Glomerular endothelial cell (primary cell): Measurements from ENCODE around the gene DNAJC17. TPM values are rescaled to one million over a fixed set of nuclear protein-coding genes. Genes with fewer than 3 reads are reported as not detected.
A peak's percentile ranks its signal among the peaks of the same experiment; 100 is the strongest.

Source experiments
- DNase-seq: peaks from one replicate; pipeline ENCODE4 v3.0.0-alpha.2; 2011; ENCODE audit warnings: low read depth, low spot score; ENCODE audit errors: extremely low read depth
- total RNA-seq: library from RNA; depleted of rRNA; stranded (reverse); fragments of >200 nt; gene quantifications from 2 replicates; pipeline ENCODE4 v1.2.3, GENCODE V29; 2015

DNAJC17 gene
- total RNA-seq, 1 donor from 2014 or later = 19.8 TPM

- peak; percentile 98 for DNase-seq
These were observed 13.9 kb downstream of the DNAJC17 start for GRCh38 chr15:40793216-40793989.

- no peak for DNase-seq
These were observed 14.9 kb downstream of the DNAJC17 start for GRCh38 chr15:40792394-40792793.

GRCh38 chr15:40790718-40791117, 16.6 kb downstream of the DNAJC17 start:
- DNase-seq = no peak

GRCh38 chr15:40789999-40790398, 17.3 kb downstream of the DNAJC17 start:
- DNase-seq = no peak

GRCh38 chr15:40789119-40789518, 18.2 kb downstream of the DNAJC17 start:
- DNase-seq = no peak

- DNase-seq = no peak
These were observed 19.3 kb downstream of the DNAJC17 start for GRCh38 chr15:40787991-40788390.

- no peak for DNase-seq
These were observed 19.9 kb downstream of the DNAJC17 start for GRCh38 chr15:40787344-40787841.

- no peak for DNase-seq
These were observed 21.5 kb downstream of the DNAJC17 start for GRCh38 chr15:40785814-40786213.

GRCh38 chr15:40785164-40785563, 22.1 kb downstream of the DNAJC17 start:
- DNase-seq = no peak

- no peak for DNase-seq
These were observed 24.6 kb downstream of the DNAJC17 start for GRCh38 chr15:40782609-40783227.

GRCh38 chr15:40776537-40777141, 30.6 kb downstream of the DNAJC17 start:
- DNase-seq = no peak

- no peak for DNase-seq
These were observed 31.3 kb downstream of the DNAJC17 start for GRCh38 chr15:40775740-40776536.

GRCh38 chr15:40775007-40775406, 32.3 kb downstream of the DNAJC17 start:
- DNase-seq = no peak

GRCh38 chr15:40773902-40774301, 33.4 kb downstream of the DNAJC17 start:
- DNase-seq = no peak

- no peak for DNase-seq
These were observed 33.8 kb downstream of the DNAJC17 start for GRCh38 chr15:40773496-40773895.

- DNase-seq = no peak
These were observed 35.3 kb downstream of the DNAJC17 start for GRCh38 chr15:40772014-40772413.

- no peak for DNase-seq
These were observed 36.0 kb downstream of the DNAJC17 start for GRCh38 chr15:40771242-40771641.

- DNase-seq = no peak
These were observed 37.0 kb downstream of the DNAJC17 start for GRCh38 chr15:40770147-40770721.

GRCh38 chr15:40769274-40770146, 37.8 kb downstream of the DNAJC17 start, which contains the start of gene C15orf62:
C15orf62 (plus strand) TSS chr15:40769980; CDS start chr15:40770496, 516 bp downstream.
- no peak for DNase-seq
